Gastrocnemius medialis (tissue), 4 donors: ENCODE measurements around the gene ACTN3.

Source experiments
- POLR2A ChIP-seq, 2 donors: fragments of 450-650 bp; IDR thresholded peaks; one replicate each; pipeline ENCODE4 v1.6.1; 2017; ENCODE audit warnings: antibody characterized with exemption in 2 of 2, mild to moderate bottlenecking in 2 of 2, moderate library complexity in 2 of 2
- TF ChIP-seq, protein P1 (sequence below), 5 experiments: fragments of 450-650 bp in 3 of 5; fragments of 200-600 bp in 2 of 5; sonication (generic) in 2 of 5; IDR thresholded peaks in 4 of 5; conservative IDR thresholded peaks in 1 of 5; 1 replicate in 4 of 5; 2 replicates in 1 of 5; pipeline ENCODE4 v1.5.1; 2016 to 2019; ENCODE audit warnings: antibody characterized with exemption in 5 of 5, mild to moderate bottlenecking in 3 of 5, moderate library complexity in 3 of 5

DNA sequence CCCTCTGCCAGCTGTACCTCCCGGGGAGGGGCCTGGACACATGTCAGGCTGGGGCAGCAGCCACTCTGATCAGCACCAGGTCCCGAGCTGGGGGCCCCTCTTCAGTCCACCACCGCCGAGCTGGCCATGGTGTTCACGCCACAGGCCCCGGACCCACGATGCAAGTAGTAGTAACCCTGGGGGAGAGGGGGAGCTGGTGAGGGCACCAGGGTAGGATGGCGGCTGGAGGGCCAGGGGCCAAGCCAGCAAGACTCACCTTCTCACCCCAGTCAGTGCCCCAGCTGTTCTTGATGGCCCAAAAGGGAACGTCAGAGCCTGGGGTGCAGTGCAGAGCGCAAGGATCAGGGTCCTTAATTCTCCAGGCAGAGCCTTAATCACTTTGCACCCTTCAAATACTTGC, 17.1 kb downstream of the ACTN3 start:
- TF ChIP-seq, protein P1, sequence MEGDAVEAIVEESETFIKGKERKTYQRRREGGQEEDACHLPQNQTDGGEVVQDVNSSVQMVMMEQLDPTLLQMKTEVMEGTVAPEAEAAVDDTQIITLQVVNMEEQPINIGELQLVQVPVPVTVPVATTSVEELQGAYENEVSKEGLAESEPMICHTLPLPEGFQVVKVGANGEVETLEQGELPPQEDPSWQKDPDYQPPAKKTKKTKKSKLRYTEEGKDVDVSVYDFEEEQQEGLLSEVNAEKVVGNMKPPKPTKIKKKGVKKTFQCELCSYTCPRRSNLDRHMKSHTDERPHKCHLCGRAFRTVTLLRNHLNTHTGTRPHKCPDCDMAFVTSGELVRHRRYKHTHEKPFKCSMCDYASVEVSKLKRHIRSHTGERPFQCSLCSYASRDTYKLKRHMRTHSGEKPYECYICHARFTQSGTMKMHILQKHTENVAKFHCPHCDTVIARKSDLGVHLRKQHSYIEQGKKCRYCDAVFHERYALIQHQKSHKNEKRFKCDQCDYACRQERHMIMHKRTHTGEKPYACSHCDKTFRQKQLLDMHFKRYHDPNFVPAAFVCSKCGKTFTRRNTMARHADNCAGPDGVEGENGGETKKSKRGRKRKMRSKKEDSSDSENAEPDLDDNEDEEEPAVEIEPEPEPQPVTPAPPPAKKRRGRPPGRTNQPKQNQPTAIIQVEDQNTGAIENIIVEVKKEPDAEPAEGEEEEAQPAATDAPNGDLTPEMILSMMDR (IDR thresholded peaks at IDR 0.05 in 4 of 5, conservative IDR thresholded peaks at IDR 0.05 in 1 of 5): no peak
- no peak for TF ChIP-seq POLR2A (IDR thresholded peaks at IDR 0.05)
